Measurements from ENCODE around the gene OR51I1. TPM values are rescaled to one million over a fixed set of nuclear protein-coding genes. Genes with fewer than 3 reads are reported as not detected.

OR51I1 gene
- total and polyA plus RNA-seq, 10 of the 15 experiments (the other 5 are each of a cell fraction or from before 2014, with no cell fraction given) = 0.10 to 0.11 TPM; not detected in 8

- ChIA-PET RAD21 (ENCODE audit: unreplicated experiment) (no interaction called here), CTCF (no interaction called here), POLR2A (no interaction called here), SMC1A (ENCODE audit: uncharacterized antibody, unreplicated experiment) (no interaction called here)
- H3K4me1 ChIP-seq (ENCODE audit: control insufficient read depth, insufficient read depth, low read length) = no peaks in the 10 kb centered on the region
- no peak overlapping the region for H3K9ac ChIP-seq (ENCODE audit: control insufficient read depth, insufficient read depth, low read length)
- no peak overlapping the region for H3K4me3 ChIP-seq
- no peak overlapping the region for H3K4me2 ChIP-seq (ENCODE audit: control insufficient read depth, insufficient read depth)
- H3K9me3 ChIP-seq (replicated peaks; ENCODE audit: control insufficient read depth, insufficient read depth, low read length) = no peaks in the 10 kb centered on the region
- H3K36me3 ChIP-seq (ENCODE audit: control insufficient read depth in 2 of 2, insufficient read depth in 2 of 2, low read length in 1 of 2) = no peaks in the 10 kb centered on the region
- in situ Hi-C loops (cut with MboI) = loop anchor here (5.0 kb wide), 1 partner anchor 333 kb away; the partner anchor contains the start of gene OR52N2
- BruUV-seq (replicated peaks) = no TSS peak
- intact Hi-C loops (cut with micrococcal nuclease; ENCODE audit: unreplicated experiment) = loop anchor here (5.0 kb wide), 1 partner anchor 418 kb away; the partner anchor contains the start of gene OR52E5
- no peak overlapping the region for H3K27ac ChIP-seq (ENCODE audit: control insufficient read depth, insufficient read depth)
- H3K79me2 ChIP-seq (ENCODE audit: control insufficient read depth, insufficient read depth, low read length) = no peaks in the 10 kb centered on the region
- H2AFZ ChIP-seq (ENCODE audit: control insufficient read depth, low read depth, low read length) = no peak overlapping the region
- no peak for DNase-seq (ENCODE audit: low read depth, low spot score)
- no peaks in the 10 kb centered on the region; a peak in 1 of 4 replicates for H3K27me3 ChIP-seq (replicated peaks in 1 of 2; ENCODE audit: control insufficient read depth in 2 of 2, insufficient read depth in 2 of 2, low read length in 1 of 2)
- no peak for FAIRE-seq
- no peaks in the 10 kb centered on the region for H4K20me1 ChIP-seq (ENCODE audit: control insufficient read depth, insufficient read depth)
- ATAC-seq = no peak
- TF ChIP-seq POU2F2 (IDR thresholded peaks at IDR 0.05; ENCODE audit: borderline replicate concordance, low read depth, low read length) (no peak), TCF7 (IDR thresholded peaks at IDR 0.05; ENCODE audit: borderline replicate concordance) (no peak), MTA2 (IDR thresholded peaks at IDR 0.05; ENCODE audit: low read depth) (no peak), HSF1 (IDR thresholded peaks at IDR 0.05; ENCODE audit: low read depth, low read length) (no peak), SMAD5 (IDR thresholded peaks at IDR 0.05; ENCODE audit: low read depth) (no peak), NFXL1 (IDR thresholded peaks at IDR 0.05; ENCODE audit: borderline replicate concordance) (no peak), KAT2A (conservative IDR thresholded peaks at IDR 0.05; ENCODE audit: control insufficient read depth, low read depth, low read length) (no peak), SKIL (IDR thresholded peaks at IDR 0.05; ENCODE audit: low read depth, poor library complexity, severe bottlenecking) (no peak), ATF7 (IDR thresholded peaks at IDR 0.05; ENCODE audit: low read depth) (no peak), SUPT20H (IDR thresholded peaks at IDR 0.05; ENCODE audit: borderline replicate concordance, control insufficient read depth, low read depth, low read length) (no peak), PML (IDR thresholded peaks at IDR 0.05; ENCODE audit: low read length) (no peak), EGR1 (IDR thresholded peaks at IDR 0.05; ENCODE audit: borderline replicate concordance in 1 of 2, low read depth in 2 of 2, low read length in 2 of 2) (no peak), NRF1 (conservative IDR thresholded peaks at IDR 0.05; ENCODE audit: low read depth, low read length) (no peak), ZSCAN29 (IDR thresholded peaks at IDR 0.05) (no peak), CEBPB (IDR thresholded peaks at IDR 0.05; ENCODE audit: borderline replicate concordance in 1 of 2, low read depth in 2 of 2, low read length in 2 of 2) (no peak), POLR2A (IDR thresholded peaks at IDR 0.05; ENCODE audit: low read depth, low read length) (no peak), GABPA (IDR thresholded peaks at IDR 0.05; ENCODE audit: low read depth) (no peak), HDGF (IDR thresholded peaks at IDR 0.05) (no peak), YY1 (IDR thresholded peaks at IDR 0.05; ENCODE audit: low read depth, low read length) (no peak), IRF3 (IDR thresholded peaks at IDR 0.05) (no peak)
Observed at GRCh38 chr11:5473921-5474320, 32.6 kb upstream of the OR51I1 start.

Measured in GM12878 (cell line).